Stomach (tissue), 4 donors: Measurements from ENCODE around the gene CCDC110.

Experiments used
- CTCF ChIP-seq, 7 experiments: fragments of 450-650 bp in 4 of 7; fragments of 200-600 bp in 3 of 7; sonication (generic) in 3 of 7; IDR thresholded peaks; one replicate each; pipeline ENCODE4 v1.5.1; 2016 to 2019; ENCODE audit warnings: antibody characterized with exemption in 7 of 7, control low read depth in 2 of 7, mild to moderate bottlenecking in 1 of 7
- EP300 ChIP-seq: sonication (generic); formaldehyde crosslinking; IDR thresholded peaks from one replicate; pipeline ENCODE4 v1.6.1; 2017; ENCODE audit warnings: antibody characterized with exemption
- POLR2A ChIP-seq, 4 donors: fragments of 450-650 bp; IDR thresholded peaks; one replicate each; pipeline ENCODE4 v1.6.1; 2016; ENCODE audit warnings: antibody characterized with exemption in 4 of 4, control low read depth in 2 of 4, mild to moderate bottlenecking in 1 of 4, moderate library complexity in 1 of 4
- POLR2AphosphoS5 ChIP-seq, 3 donors: sonication (generic); formaldehyde crosslinking; IDR thresholded peaks; one replicate each; pipeline ENCODE4 v1.6.1; 2016; ENCODE audit warnings: antibody characterized with exemption in 3 of 3

GRCh38 chr4:185395956-185396723 is 75.4 kb downstream of the CCDC110 start:
- TF ChIP-seq CTCF (IDR thresholded peaks at IDR 0.05) (no peak), POLR2A (IDR thresholded peaks at IDR 0.05) (peak in 2 of 4 donors; percentile 54 to 64), POLR2AphosphoS5 (IDR thresholded peaks at IDR 0.05) (peak; percentile 85 to 88 (median 86)), EP300 (peak; percentile 65)
